ENCODE data around the gene GASK1B. TPM values are rescaled to one million over a fixed set of nuclear protein-coding genes. Genes with fewer than 3 reads are reported as not detected.

GASK1B gene
- polyA plus RNA-seq, 2 of the 4 experiments (the other 2 are of a cell fraction), result 2.7 to 2.9 TPM

- TF ChIP-seq MAX (IDR thresholded peaks at IDR 0.05) (no peak), EP300 (IDR thresholded peaks at IDR 0.05) (no peak), KDM5A (IDR thresholded peaks at IDR 0.05) (no peak), BHLHE40 (IDR thresholded peaks at IDR 0.05; ENCODE audit: low read depth, low read length) (no peak), RARB (CRISPR knock-in tag; IDR thresholded peaks at IDR 0.05) (no peak)
- H3K4me1 ChIP-seq, result no peaks in the 10 kb centered on the region
- ChIA-PET POLR2A (no interaction called here), CTCF (no interaction called here)
- no peak for FAIRE-seq
- no peak overlapping the region for H3K4me2 ChIP-seq
- 88% methylated on average over 2 of the region's 2 CpGs for WGBS (ENCODE audit: missing lambda C conversion rate)
- no peaks in the 10 kb centered on the region for H3K9me3 ChIP-seq
- no peak for ATAC-seq
- no peak for DNase-seq (ENCODE audit: low read depth in 1 of 2, low spot score in 1 of 2)
- no peak overlapping the region for H3K27ac ChIP-seq
- H3K4me3 ChIP-seq, result no peak overlapping the region
Measured at GRCh38 chr4:158130204-158130603, 42.6 kb downstream of the GASK1B start.

- DNase-seq (ENCODE audit: low read depth in 1 of 2, low spot score in 1 of 2), result no peak
Measured at GRCh38 chr4:158129694-158130093, 43.1 kb downstream of the GASK1B start.

More at GRCh38 chr4:158129694-158130093, 43.1 kb downstream of the GASK1B start:
- no peaks in the 10 kb centered on the region for H3K4me1 ChIP-seq
- no peak for ATAC-seq
- no peaks in the 10 kb centered on the region for H3K9me3 ChIP-seq
- no peak overlapping the region for H3K4me2 ChIP-seq
- ChIA-PET POLR2A (no interaction called here), CTCF (no interaction called here)
- H3K4me3 ChIP-seq, result no peak overlapping the region
- 89% methylated on average over 2 of the region's 2 CpGs for WGBS (ENCODE audit: missing lambda C conversion rate)
- no peak overlapping the region for H3K27ac ChIP-seq
- no peak for FAIRE-seq
- TF ChIP-seq GATA3 (IDR thresholded peaks at IDR 0.05; ENCODE audit: borderline replicate concordance) (no peak), ZC3H11A (IDR thresholded peaks at IDR 0.05) (no peak), ATOH8 (CRISPR knock-in tag; IDR thresholded peaks at IDR 0.05; ENCODE audit: low read depth) (no peak), USF2 (IDR thresholded peaks at IDR 0.05) (no peak), NR3C1 (IDR thresholded peaks at IDR 0.05) (no peak), KDM5A (IDR thresholded peaks at IDR 0.05) (no peak), ELK1 (IDR thresholded peaks at IDR 0.05; ENCODE audit: low read depth, low read length) (no peak), PBX3 (IDR thresholded peaks at IDR 0.05) (no peak), CTCF (IDR thresholded peaks at IDR 0.05) (no peak), CEBPB (IDR thresholded peaks at IDR 0.05) (no peak), BHLHE40 (IDR thresholded peaks at IDR 0.05; ENCODE audit: low read depth, low read length) (no peak), POLR2AphosphoS2 (conservative IDR thresholded peaks at IDR 0.05; ENCODE audit: low read length) (no peak), ESRRA (IDR thresholded peaks at IDR 0.05; ENCODE audit: borderline replicate concordance, low read length) (no peak), FOSL2 (IDR thresholded peaks at IDR 0.05) (no peak), FOSL2 (CRISPR knock-in tag; IDR thresholded peaks at IDR 0.05) (no peak)
